K562 (cell line): ENCODE data around the gene POLR2A. TPM values are rescaled to one million over a fixed set of nuclear protein-coding genes. Genes with fewer than 3 reads are reported as not detected.
A peak's percentile ranks its signal among the peaks of the same experiment; 100 is the strongest.

Experiments used
- ATAC-seq: fragments of 200-7000 bp; cut with Tn5 transposase; 3 replicates; pipeline ENCODE4 v1.9.1; 2020; ENCODE audit warnings: moderate library complexity
- BruUV-seq: library from RNA; stranded (reverse); fragments of 400-500 nt; replicated peaks from 2 replicates; lab custom pipeline; 2021; lab: Mats Ljungman, UMichigan
- CTCF ChIA-PET: fragments of 300-600 bp; formaldehyde crosslinking; extraction: SDS; loops from one replicate; lab custom pipeline; 2021; ENCODE audit warnings: low intra/inter-chr PET ratio; lab: Yijun Ruan, JAX
- POLR2A ChIA-PET: fragments of 300-600, 350-650 bp; sonication (Branson Sonifier 250); formaldehyde crosslinking; extraction: SDS; loops from one replicate; lab custom pipeline; 2021; ENCODE audit warnings: antibody characterized with exemption, inconsistent platforms; lab: Yijun Ruan, JAX
- DNase-seq, 4 experiments: peaks; one replicate each; pipeline versions ENCODE4 v3.0.0 to v3.0.0-alpha.2; 2011 to 2018; ENCODE audit warnings: low spot score in 3 of 4, mixed read lengths in 3 of 4; ENCODE audit errors: extremely low read depth in 1 of 4
- FAIRE-seq: peaks from 2 replicates; lab custom pipeline; 2011; peaks lifted over from hg19 to GRCh38; lab: Jason Lieb, UNC
- H2AFZ ChIP-seq: 2 replicates; pipeline ENCODE4 v1.6.0; 2011; ENCODE audit warnings: low read depth, low read length, control low read depth, inconsistent platforms
- H3K27ac ChIP-seq: fragments of 200-600 bp; 3 replicates; pipeline ENCODE4 v1.8.0; 2011; ENCODE audit warnings: low read depth, mild to moderate bottlenecking, control low read depth, inconsistent platforms, low read length, moderate library complexity, mixed read lengths; ENCODE audit errors: extremely low read depth
- H3K27me3 ChIP-seq, 2 experiments: fragments of 300-600 bp in 1 of 2; 2 replicates in 1 of 2; 3 replicates in 1 of 2; pipeline versions ENCODE4 v1.6.0 to v1.8.0; 2011; ENCODE audit warnings: inconsistent platforms in 2 of 2, low read length in 2 of 2, mild to moderate bottlenecking in 1 of 2, mixed read lengths in 1 of 2, moderate library complexity in 1 of 2; ENCODE audit not compliant: control insufficient read depth in 2 of 2, insufficient read depth in 2 of 2
- H3K36me3 ChIP-seq: fragments of 300-600 bp; 3 replicates; pipeline ENCODE4 v1.8.0; 2011; ENCODE audit warnings: mild to moderate bottlenecking, low read length, inconsistent platforms; ENCODE audit not compliant: control insufficient read depth, insufficient read depth
- H3K4me1 ChIP-seq, 2 experiments: fragments of 200-600 bp in 1 of 2; replicated peaks in 1 of 2; 2 replicates in 1 of 2; 3 replicates in 1 of 2; pipeline versions ENCODE4 v1.5.1 to v1.8.0; 2011; ENCODE audit warnings: inconsistent platforms in 2 of 2, low read length in 2 of 2, mild to moderate bottlenecking in 1 of 2, mixed read lengths in 1 of 2, moderate library complexity in 1 of 2; ENCODE audit not compliant: control insufficient read depth in 2 of 2, insufficient read depth in 2 of 2
- H3K4me2 ChIP-seq: 2 replicates; pipeline ENCODE4 v1.6.1; 2011; ENCODE audit warnings: low read length, control low read depth, inconsistent platforms, mixed read lengths; ENCODE audit not compliant: insufficient read depth
- H3K4me3 ChIP-seq: fragments of 200-600 bp; sonication (generic), shearing (Covaris generic); 2 replicates; pipeline ENCODE4 v1.5.1; 2016; ENCODE audit warnings: control low read depth, inconsistent platforms
- H3K79me2 ChIP-seq: fragments of 200-600 bp; 3 replicates; pipeline ENCODE4 v1.8.0; 2011; ENCODE audit warnings: low read length, inconsistent platforms; ENCODE audit not compliant: control insufficient read depth, insufficient read depth
- H3K9ac ChIP-seq, 2 experiments: 2 replicates each; pipeline versions ENCODE4 v1.6.0 to v1.6.1; 2011; ENCODE audit warnings: low read depth in 2 of 2, low read length in 2 of 2, control low read depth in 1 of 2, inconsistent platforms in 1 of 2, mild to moderate bottlenecking in 1 of 2, mixed read lengths in 1 of 2; ENCODE audit not compliant: insufficient read depth in 1 of 2
- H3K9me1 ChIP-seq: one replicate; pipeline ENCODE4 v1.6.0; 2011; ENCODE audit warnings: inconsistent platforms, mild to moderate bottlenecking, low read length, moderate library complexity; ENCODE audit not compliant: control insufficient read depth, insufficient read depth
- H3K9me3 ChIP-seq: replicated peaks from 2 replicates; pipeline ENCODE4 v1.5.1; 2011; ENCODE audit warnings: low read depth, low read length, inconsistent platforms; ENCODE audit not compliant: control insufficient read depth, insufficient read depth
- H4K20me1 ChIP-seq: replicated peaks from 2 replicates; pipeline ENCODE4 v1.6.1; 2011; ENCODE audit warnings: low read length, inconsistent platforms, mixed read lengths; ENCODE audit not compliant: control insufficient read depth, insufficient read depth
- ARNT ChIP-seq, 2 experiments: fragments of 450-650 bp; IDR thresholded peaks; 2 replicates each; pipeline ENCODE4 v1.6.1; 2016; ENCODE audit warnings: mild to moderate bottlenecking in 1 of 2
- BHLHE40 ChIP-seq: IDR thresholded peaks from 2 replicates; pipeline ENCODE4 v1.6.1; 2011; ENCODE audit warnings: low read length, improper control_type of control experiment
- DEAF1 ChIP-seq: fragments of 450-650 bp; formaldehyde crosslinking; IDR thresholded peaks from 2 replicates; pipeline ENCODE4 v1.4.0; 2020; ENCODE audit warnings: mild to moderate bottlenecking, moderate library complexity
- DPF2 ChIP-seq: fragments of 450-650 bp; IDR thresholded peaks from 2 replicates; pipeline ENCODE4 v1.6.1; 2016
- E2F1 ChIP-seq: sonication (generic); formaldehyde crosslinking; IDR thresholded peaks from 2 replicates; pipeline ENCODE4 v1.8.1; 2023; ENCODE audit warnings: mild to moderate bottlenecking, missing genetic modification reagents, moderate library complexity
- FOXO4 ChIP-seq: fragments of 450-650 bp; formaldehyde crosslinking; IDR thresholded peaks from 2 replicates; pipeline ENCODE4 v1.4.0; 2020; ENCODE audit warnings: mild to moderate bottlenecking, moderate library complexity
- HOXB6 ChIP-seq: fragments of 250-450 bp; sonication (Bioruptor Pico); IDR thresholded peaks from 2 replicates; pipeline ENCODE4 v1.5.1; 2022; ENCODE audit warnings: mild to moderate bottlenecking, borderline replicate concordance
- MAX ChIP-seq: sonication (generic); formaldehyde crosslinking; IDR thresholded peaks from 2 replicates; pipeline ENCODE4 v1.9.0; 2022; ENCODE audit warnings: mild to moderate bottlenecking, missing genetic modification reagents
- MNT ChIP-seq, 2 experiments: fragments of 450-650 bp; conservative IDR thresholded peaks; 2 replicates each; pipeline ENCODE4 v1.6.1; 2017; ENCODE audit warnings: mild to moderate bottlenecking in 2 of 2, moderate library complexity in 2 of 2
- NR2C2 ChIP-seq, 2 experiments: fragments of 200-800 bp in 1 of 2; sonication (Bioruptor generic) in 1 of 2; sonication (generic) in 1 of 2; formaldehyde crosslinking in 1 of 2; IDR thresholded peaks; 2 replicates each; pipeline versions ENCODE4 v1.6.1 to v1.8.0; 2016 to 2022; ENCODE audit warnings: mild to moderate bottlenecking in 1 of 2, missing compliant biosample characterization in 1 of 2, missing genetic modification characterization in 1 of 2, missing genetic modification reagents in 1 of 2
- POLR2A ChIP-seq: fragments of 450-650 bp; conservative IDR thresholded peaks from 2 replicates; pipeline ENCODE4 v1.6.1; 2016
- SMC3 ChIP-seq: conservative IDR thresholded peaks from 2 replicates; pipeline ENCODE4 v1.6.1; 2011; ENCODE audit warnings: low read depth, low read length, improper control_type of control experiment; ENCODE audit not compliant: insufficient read depth
- TCF7 ChIP-seq: sonication (generic); IDR thresholded peaks from 2 replicates; pipeline ENCODE4 v1.6.1; 2016; ENCODE audit warnings: antibody characterized with exemption, borderline replicate concordance
- ZNF263 ChIP-seq: sonication (generic); formaldehyde crosslinking; IDR thresholded peaks from 2 replicates; pipeline ENCODE4 v1.8.0; 2022; ENCODE audit warnings: mild to moderate bottlenecking, missing genetic modification reagents, borderline replicate concordance
- ZSCAN29 ChIP-seq: fragments of 450-650 bp; IDR thresholded peaks from 2 replicates; pipeline ENCODE4 v1.6.1; 2017
- WGBS: fragments of 100-300 bp; shearing (Covaris generic); methylation state at CpG from one replicate; pipeline ENCODE4 v1.1.6; 2016; ENCODE audit warnings: low coverage, mixed read lengths; ENCODE audit not compliant: insufficient coverage; ENCODE audit errors: missing lambda C conversion rate; 5-methylcytosine and 5-hydroxymethylcytosine counted together
- in situ Hi-C: fragments of 300-500 bp; cut with MboI; formaldehyde crosslinking; loops from 4 replicates; pipeline ENCODE4 v1.15.0; 2018; ENCODE audit warnings: inconsistent platforms, mixed read lengths
- intact Hi-C: fragments of 100-400 bp; cut with micrococcal nuclease; formaldehyde crosslinking; loops from 2 replicates; pipeline ENCODE4 v1.14.2; 2022
- polyA plus RNA-seq, 8 experiments: library from polyadenylated mRNA; depleted of rRNA in 4 of 8; stranded (reverse) in 5 of 8; unstranded in 3 of 8; fragments of >200 nt; fragmentation: Nextera tagmentation in 2 of 8; fragmentation: Illumina TruSeq in 1 of 8; extraction: Ambion mirVana in 2 of 8; extraction: Trizol in 1 of 8; gene quantifications; 2 replicates each; pipeline versions ENCODE4 v1.2.1 to v1.2.3, GENCODE V29; 2011 to 2014; ENCODE audit warnings: inconsistent platforms in 1 of 8, missing spikeins in 1 of 8
- total RNA-seq, 7 experiments: library from RNA; depleted of rRNA in 6 of 7; stranded (reverse); fragments of >200 nt in 6 of 7; fragmentation: Illumina TruSeq in 2 of 7; extraction: Trizol in 2 of 7; gene quantifications; 2 replicates each; pipeline versions ENCODE4 v1.2.1 to v1.2.3, GENCODE V29; 2011 to 2021; ENCODE audit warnings: low replicate concordance in 1 of 7

The POLR2A gene
- total and polyA plus RNA-seq, 9 of the 15 experiments (the other 6 are each of a cell fraction or from before 2014, with no cell fraction given): 1.3 to 109 (median 12.4) TPM

- no peaks in the 10 kb centered on the region; the same call in 1 of the 3 replicates for H3K36me3 ChIP-seq
- 13% methylated on average over 24 of the region's 26 CpGs for WGBS
- H3K27me3 ChIP-seq: no peaks in the 10 kb centered on the region
- FAIRE-seq: peak; percentile 74
- no peaks in the 10 kb centered on the region for H3K9me3 ChIP-seq
- H3K4me2 ChIP-seq: peak overlapping the region; percentile 93
- H3K4me1 ChIP-seq: peaks cover 38 to 64% of the 10 kb centered on the region in 2 experiments
- H3K9me1 ChIP-seq: no peaks in the 10 kb centered on the region
- BruUV-seq: no TSS peak
- 0 out of 2 replicates have a peak, but pooled peaks cover 13% of the 10 kb centered on the region for H4K20me1 ChIP-seq
- DNase-seq: peak in 2 of 4 experiments; percentile 32 to 61
- ChIA-PET CTCF (no interaction called here), POLR2A (interaction anchor here (0.6 to 2.6 kb wide), 5 partner anchors 8 to 145 kb away, joined by 3 to 13 read pairs (median 6); partner anchors contain the start of gene POLR2A)
- H3K4me3 ChIP-seq: peak overlapping the region; percentile 70
- peak; percentile 32 for ATAC-seq
- H3K27ac ChIP-seq: peak overlapping the region; percentile 92
- peak overlapping the region; percentile 82 to 94 for H3K9ac ChIP-seq
- H3K79me2 ChIP-seq: peaks cover 75% of the 10 kb centered on the region
- peak overlapping the region; percentile 32; the same call in 1 of the 2 replicates for H2AFZ ChIP-seq
- intact Hi-C loops (no loop called here), in situ Hi-C loops (no loop called here)
- TF ChIP-seq DPF2 (no peak), MAX (CRISPR knock-in tag) (peak; percentile 44; the same call in 1 of the 2 replicates), NR2C2 (CRISPR knock-in tag; IDR thresholded peaks at IDR 0.05) (no peak), NR2C2 (tag; IDR thresholded peaks at IDR 0.05) (no peak), POLR2A (no peak), ARNT (IDR thresholded peaks at IDR 0.05) (no peak), BHLHE40 (no peak), HOXB6 (no peak), ZNF263 (no peak), SMC3 (no peak), E2F1 (no peak), ZSCAN29 (no peak), TCF7 (no peak), MNT (conservative IDR thresholded peaks at IDR 0.05) (0 out of 4 replicates have a peak, but pooled peaks have one; percentile 26 to 29), FOXO4 (no peak), DEAF1 (CRISPR knock-in tag) (no peak)
Measured at GRCh38 chr17:7477392-7478275, 6.5 kb upstream of the POLR2A start.
